Measurements from ENCODE around the gene ABCA7.

The ABCA7 gene

GRCh38 chr19:1086613-1087012, 46.7 kb downstream of the ABCA7 start:
- no peak for DNase-seq (ENCODE audit: low read depth in 3 of 3)

DNA sequence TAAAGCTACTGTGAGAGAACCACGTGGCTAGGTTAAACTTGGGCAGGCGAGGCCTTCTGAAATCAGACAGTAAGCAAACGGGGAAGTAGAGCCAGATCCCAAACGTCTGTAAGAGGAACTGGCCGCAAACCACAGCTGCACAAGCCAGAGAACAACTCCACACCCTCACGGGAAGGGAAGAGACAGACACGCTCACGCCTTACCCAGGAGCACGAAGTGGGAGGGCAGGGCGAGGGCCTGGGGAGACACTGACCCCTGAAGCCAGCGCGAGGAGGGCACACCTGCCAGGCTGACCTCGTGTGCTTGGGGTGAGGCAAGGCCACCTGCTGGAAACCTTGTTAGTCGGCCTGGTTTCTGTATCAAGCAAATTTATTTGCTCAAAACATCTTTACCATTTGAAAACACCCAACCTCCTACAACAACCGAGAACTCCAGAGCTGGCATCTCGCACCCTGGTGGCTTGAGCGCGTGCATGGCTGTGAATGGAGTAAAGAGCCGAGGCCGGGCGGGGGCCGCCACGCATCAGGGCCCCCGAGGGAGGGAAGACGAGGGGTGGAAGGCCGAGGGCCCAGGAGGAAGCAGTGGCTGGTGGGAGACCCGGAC, 48.0 kb downstream of the ABCA7 start:
- DNase-seq (ENCODE audit: low read depth in 3 of 3), result no peak

GRCh38 chr19:1088416-1089010, 48.6 kb downstream of the ABCA7 start:
- DNase-seq (ENCODE audit: low read depth in 3 of 3), result no peak

DNA sequence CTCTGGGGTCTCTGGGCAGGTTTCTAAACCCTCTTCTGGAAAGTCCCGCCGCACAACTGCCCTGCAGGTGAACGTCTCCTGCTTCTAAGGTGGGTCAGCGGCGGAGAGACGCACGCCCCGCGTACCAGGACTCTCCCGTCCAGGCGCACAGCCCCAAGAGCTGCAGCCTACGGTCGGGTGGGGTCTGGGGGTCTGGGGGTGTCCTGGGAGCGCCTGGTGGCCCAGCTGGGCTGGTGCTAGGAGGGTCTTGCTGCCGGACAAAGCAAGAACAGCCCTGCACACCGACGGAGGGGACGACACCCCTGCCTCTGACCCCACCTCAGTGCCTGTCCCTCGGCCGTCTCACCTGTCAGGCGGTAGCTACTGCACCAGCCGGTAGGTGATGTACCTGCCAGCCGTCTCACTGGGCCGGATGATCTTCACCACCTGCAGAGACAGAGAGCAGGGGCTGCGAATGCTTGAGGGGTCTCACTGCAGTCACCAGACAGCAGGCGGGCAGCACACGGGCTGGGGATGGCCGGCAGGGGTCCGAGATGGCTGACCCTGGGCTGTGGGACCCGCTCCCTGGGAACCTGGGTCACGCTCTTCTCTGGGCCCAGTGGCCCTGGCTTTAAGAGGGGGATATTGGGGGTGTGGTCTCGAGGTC, 49.3 kb downstream of the ABCA7 start:
- no peak for DNase-seq (ENCODE audit: low read depth in 3 of 3)

- no peak for DNase-seq (ENCODE audit: low read depth in 3 of 3)
Measured at GRCh38 chr19:1089891-1090290, 50.0 kb downstream of the ABCA7 start.

- no peak for DNase-seq (ENCODE audit: low read depth in 3 of 3)
Measured at GRCh38 chr19:1090731-1091543, 51.0 kb downstream of the ABCA7 start.

- DNase-seq (ENCODE audit: low read depth in 3 of 3), result no peak
Measured at GRCh38 chr19:1091544-1092175, 51.8 kb downstream of the ABCA7 start.

DNA sequence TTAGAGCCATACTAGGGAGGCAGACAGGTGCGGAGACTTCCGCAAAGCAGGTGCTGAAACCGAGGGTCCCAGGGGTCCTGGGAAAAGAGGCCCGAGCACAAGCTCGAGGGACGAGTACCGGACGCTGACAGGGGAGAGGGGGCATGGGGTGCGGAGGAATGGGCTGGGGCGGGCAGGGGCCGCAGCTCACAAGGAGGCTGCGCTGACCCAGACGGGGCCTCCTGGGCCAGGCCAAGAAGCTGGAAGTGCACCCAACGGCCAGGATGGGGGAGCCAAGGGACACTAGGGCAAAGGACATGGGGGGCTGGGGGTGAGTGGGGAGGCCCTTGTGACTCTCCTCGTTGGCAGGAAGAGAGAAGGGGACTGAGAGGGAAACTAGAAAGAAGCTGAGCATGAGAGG, 53.4 kb downstream of the ABCA7 start:
- DNase-seq (ENCODE audit: low read depth in 3 of 3), result no peak

GRCh38 chr19:1093811-1094553, 54.1 kb downstream of the ABCA7 start:
- DNase-seq (ENCODE audit: low read depth in 3 of 3), result no peak

GRCh38 chr19:1094655-1094977, 54.7 kb downstream of the ABCA7 start:
- DNase-seq (ENCODE audit: low read depth in 3 of 3), result no peak

DNA sequence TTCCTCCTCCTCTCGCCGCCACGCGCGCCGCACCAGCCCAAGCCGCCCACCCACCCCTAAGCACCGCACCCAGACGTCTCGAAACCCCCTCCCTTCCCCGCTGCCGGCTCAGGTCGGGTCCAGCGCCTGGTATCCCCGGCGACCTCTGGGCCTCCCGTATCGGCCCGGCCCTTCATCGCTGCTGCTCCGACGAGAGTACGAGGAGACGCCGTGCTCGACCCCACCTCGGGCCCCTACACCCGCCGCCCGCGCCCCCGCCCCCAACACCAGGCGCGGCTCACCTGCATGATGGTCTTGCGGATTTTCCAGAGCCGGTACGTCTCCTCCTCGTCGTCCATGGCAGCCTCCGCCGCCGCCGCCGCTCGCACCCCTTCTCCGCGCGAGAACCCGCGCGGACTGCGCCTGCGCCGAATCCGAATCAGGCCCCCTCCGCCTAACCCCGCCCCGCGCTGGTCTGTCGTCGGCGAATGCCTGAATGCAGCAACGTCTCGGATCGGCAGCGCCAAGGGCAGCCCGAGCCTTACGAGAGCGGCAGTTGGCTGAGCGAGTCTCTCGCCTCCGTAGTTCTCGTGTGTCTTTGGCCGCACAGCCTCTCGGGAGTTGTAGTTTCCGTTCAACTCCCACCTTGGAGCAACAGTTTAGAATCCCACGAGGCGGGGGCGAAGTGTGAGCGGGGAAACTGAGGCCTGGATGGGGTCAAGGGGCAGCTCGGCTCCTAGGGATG, 55.2 kb downstream of the ABCA7 start, which contains the start of gene POLR2E:
POLR2E (minus strand) TSS at position 398 of the 724 bp plus-strand sequence; CDS start at position 338, 60 bp downstream.
- peak; percentile 97 to 99 (median 97) for DNase-seq (ENCODE audit: low read depth in 3 of 3)

DNA sequence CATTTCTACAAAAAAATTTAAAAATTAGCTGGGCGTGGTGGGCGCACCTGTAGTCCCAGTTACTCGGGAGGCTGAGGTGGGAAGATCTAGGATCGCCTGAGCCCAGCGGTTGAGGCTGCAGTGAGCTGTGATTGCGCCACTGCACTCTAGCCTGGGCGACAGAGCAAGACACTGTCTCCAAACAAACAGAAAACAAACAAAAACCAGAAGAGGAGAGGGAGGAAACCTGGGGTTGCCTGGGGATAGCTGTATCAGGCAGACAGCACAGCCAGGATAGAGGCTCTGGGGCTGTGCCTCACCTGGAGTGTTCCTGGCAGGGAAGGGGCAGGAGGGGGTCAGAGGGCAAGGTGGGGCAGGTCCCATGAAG, 57.9 kb downstream of the ABCA7 start:
- DNase-seq (ENCODE audit: low read depth in 3 of 3), result no peak

GRCh38 chr19:1098177-1099051, 58.5 kb downstream of the ABCA7 start:
- no peak for DNase-seq (ENCODE audit: low read depth in 3 of 3)

DNA sequence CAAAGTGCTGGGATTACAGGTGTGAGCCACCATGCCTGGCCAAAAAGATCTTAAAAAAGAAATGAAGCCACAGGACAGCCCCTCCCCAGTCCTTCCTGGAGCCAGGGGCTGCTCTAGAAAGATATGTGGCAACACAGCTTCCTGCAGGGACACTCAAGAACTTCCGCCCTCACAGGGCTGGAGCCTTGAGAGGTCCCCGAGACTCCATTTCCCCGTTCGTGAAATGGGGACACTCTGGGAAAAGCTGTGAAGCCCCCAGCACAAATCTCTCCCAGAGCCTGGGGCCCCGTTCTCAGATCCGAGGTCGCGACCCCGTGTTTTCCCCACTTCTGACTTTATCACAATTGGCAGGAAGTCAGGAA, 61.4 kb downstream of the ABCA7 start:
- DNase-seq (ENCODE audit: low read depth in 3 of 3), result no peak

GRCh38 chr19:1102407-1103131, 62.7 kb downstream of the ABCA7 start:
- peak in 2 of 3 donors; percentile 46 to 64 for DNase-seq (ENCODE audit: low read depth in 3 of 3)

DNA sequence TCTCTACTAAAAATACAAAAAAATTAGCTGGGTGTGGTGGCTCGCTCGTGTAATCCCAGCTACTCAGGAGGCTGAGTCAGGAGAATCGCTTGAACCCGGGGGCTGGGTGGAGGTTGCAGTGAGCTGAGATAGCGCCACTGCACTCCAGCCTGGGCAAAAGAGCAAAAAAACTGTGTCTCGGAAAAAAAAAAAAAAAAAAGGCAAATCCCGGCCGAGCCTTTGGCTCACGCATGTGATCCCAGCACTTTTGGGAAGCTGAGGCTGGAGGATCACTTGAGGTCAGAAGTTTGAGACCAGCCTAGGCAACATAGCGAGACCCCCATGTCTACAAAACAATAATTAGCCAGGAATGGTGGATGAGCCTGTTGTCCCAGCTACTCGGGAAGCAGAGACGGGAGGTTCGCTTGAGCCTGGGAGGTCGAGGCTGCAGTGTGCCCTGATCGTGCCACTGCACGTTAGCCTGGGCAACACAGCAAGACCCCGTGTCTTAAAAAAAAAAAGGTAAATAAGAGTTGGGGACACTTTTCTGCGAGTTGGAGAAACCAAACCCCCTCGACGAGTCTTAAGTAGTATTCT, 63.3 kb downstream of the ABCA7 start:
- DNase-seq (ENCODE audit: low read depth in 3 of 3), result no peak

DNA sequence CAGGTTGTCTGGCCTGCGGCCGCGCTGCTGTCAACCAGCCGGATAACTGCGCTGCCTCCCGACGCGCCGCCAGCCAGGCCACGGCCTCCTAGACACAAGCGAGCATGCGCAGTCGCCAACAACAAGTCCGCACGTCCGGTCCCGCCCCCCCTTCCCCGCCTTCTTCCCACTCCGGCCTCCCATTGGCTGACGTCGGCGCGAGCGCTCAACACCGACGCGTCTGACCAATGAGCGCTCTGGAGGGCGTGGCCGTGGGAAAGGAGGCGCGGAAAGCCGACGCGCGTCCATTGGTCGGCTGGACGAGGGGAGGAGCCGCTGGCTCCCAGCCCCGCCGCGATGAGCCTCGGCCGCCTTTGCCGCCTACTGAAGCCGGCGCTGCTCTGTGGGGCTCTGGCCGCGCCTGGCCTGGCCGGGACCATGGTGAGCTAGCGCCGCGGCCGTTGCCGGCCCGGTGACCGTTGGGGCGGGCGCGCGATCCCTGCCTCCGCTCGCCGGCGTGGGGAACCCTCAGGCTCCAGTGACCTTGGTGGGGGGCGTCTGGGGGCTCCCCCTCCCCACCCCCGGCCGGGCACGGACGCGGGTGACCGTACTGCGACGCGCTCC, 63.9 kb downstream of the ABCA7 start, which contains the start of gene GPX4:
GPX4 (plus strand) TSS at position 287 of the 603 bp plus-strand sequence; CDS start at position 337, 50 bp downstream.
- DNase-seq (ENCODE audit: low read depth in 3 of 3), result peak; percentile 94 to 98 (median 97)

Measured in stimulated activated CD4-positive, alpha-beta T cell treated with anti-CD3 and anti-CD28 coated beads, TNF-alpha, amount 100 ng/mL, for 48 hours (primary cell).